ENCODE results near the gene CTNNBL1.

DNA sequence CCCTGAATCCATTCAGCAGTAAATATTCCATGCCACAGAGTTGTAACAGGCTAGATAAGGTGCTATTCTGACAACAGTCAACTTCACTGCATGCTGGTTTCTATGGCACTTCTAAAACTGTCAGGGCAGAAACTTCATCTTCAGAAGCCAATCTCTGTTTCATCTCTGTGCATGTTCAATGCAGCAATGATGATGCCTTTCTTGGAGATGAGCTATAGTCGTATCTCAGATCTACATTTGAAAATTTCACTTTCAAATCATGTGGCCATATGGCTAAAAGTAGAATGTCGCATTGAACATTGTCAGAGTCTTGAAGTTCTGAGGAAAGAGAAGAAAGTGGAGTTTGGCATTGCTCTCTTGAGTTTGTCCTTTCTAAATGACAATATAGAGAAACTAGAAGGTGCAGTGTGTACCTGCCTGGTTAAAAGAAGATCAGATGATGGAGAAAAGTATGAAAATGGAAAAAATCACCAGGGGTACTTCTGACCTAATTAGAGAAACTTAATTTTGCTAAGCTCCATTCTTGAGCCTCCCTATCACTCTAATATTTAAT, 160.1 kb downstream of the CTNNBL1 start:
- TF ChIP-seq POLR2AphosphoS5 (IDR thresholded peaks at IDR 0.05; ENCODE audit: low read depth, low read length) (no peak), POLR2A (IDR thresholded peaks at IDR 0.05; ENCODE audit: low read depth, low read length) (no peak), TAF1 (IDR thresholded peaks at IDR 0.05; ENCODE audit: low read depth, low read length) (no peak), SPI1 (IDR thresholded peaks at IDR 0.05; ENCODE audit: low read depth, low read length) (no peak)
